Calu3 (cell line): ENCODE results near the gene SCTR. TPM values are rescaled to one million over a fixed set of nuclear protein-coding genes. Genes with fewer than 3 reads are reported as not detected.

Experiments used
- BruUV-seq: library from RNA; stranded (reverse); fragments of 400-500 nt; replicated peaks from 2 replicates; lab custom pipeline; 2021; lab: Mats Ljungman, UMichigan
- CTCF ChIA-PET: fragments of 300-600 bp; sonication (Branson Sonifier 250); formaldehyde crosslinking; loops from one replicate; lab custom pipeline; 2022; ENCODE audit warnings: antibody characterized with exemption; lab: Charles Lee
- DNase-seq: peaks from one replicate; pipeline ENCODE4 v3.0.0; 2022
- H3K27ac Mint-ChIP-seq: one replicate; pipeline ENCODE4 v1.8.0; 2022; ENCODE audit warnings: mixed read lengths; ENCODE audit not compliant: unreplicated experiment
- H3K27me3 Mint-ChIP-seq: one replicate; pipeline ENCODE4 v1.8.0; 2022; ENCODE audit warnings: mixed read lengths; ENCODE audit not compliant: unreplicated experiment
- H3K36me3 Mint-ChIP-seq: one replicate; pipeline ENCODE4 v1.8.0; 2022; ENCODE audit warnings: mild to moderate bottlenecking, moderate library complexity, mixed read lengths; ENCODE audit not compliant: insufficient read depth, unreplicated experiment
- H3K4me1 Mint-ChIP-seq: one replicate; pipeline ENCODE4 v1.8.0; 2022; ENCODE audit warnings: mild to moderate bottlenecking, low read depth, mixed read lengths; ENCODE audit not compliant: unreplicated experiment
- H3K4me3 Mint-ChIP-seq: one replicate; pipeline ENCODE4 v1.8.0; 2022; ENCODE audit warnings: mild to moderate bottlenecking, low read depth, moderate library complexity, mixed read lengths; ENCODE audit not compliant: unreplicated experiment
- H3K9me3 Mint-ChIP-seq: one replicate; pipeline ENCODE4 v1.8.0; 2022; ENCODE audit warnings: low read depth, mixed read lengths; ENCODE audit not compliant: unreplicated experiment
- intact Hi-C: fragments of 100-400 bp; cut with micrococcal nuclease; formaldehyde crosslinking; loops from one replicate; pipeline ENCODE4 v1.10.0; 2022; ENCODE audit not compliant: unreplicated experiment
- total RNA-seq: library from RNA; stranded (reverse); gene quantifications from 2 replicates; pipeline ENCODE4 v1.2.3, GENCODE V29; 2022
- TF ChIP-seq, protein P1 (sequence below): fragments of 200-600 bp; IDR thresholded peaks from one replicate; pipeline ENCODE4 v1.8.0; 2022; ENCODE audit warnings: antibody characterized with exemption; ENCODE audit not compliant: unreplicated experiment

The SCTR gene
- total RNA-seq, 1 experiment from 2014 or later = 0.85 TPM

GRCh38 chr2:119429225-119429981 is 94.9 kb downstream of the SCTR start:
- no TSS peak for BruUV-seq
- Mint-ChIP-seq H3K4me3 (no peak overlapping the region), H3K36me3 (peaks cover 4% of the 10 kb centered on the region), H3K27me3 (peaks cover 24% of the 10 kb centered on the region), H3K27ac (no peak overlapping the region), H3K9me3 (no peaks in the 10 kb centered on the region), H3K4me1 (peaks cover 60% of the 10 kb centered on the region)
- TF ChIP-seq, protein P1, sequence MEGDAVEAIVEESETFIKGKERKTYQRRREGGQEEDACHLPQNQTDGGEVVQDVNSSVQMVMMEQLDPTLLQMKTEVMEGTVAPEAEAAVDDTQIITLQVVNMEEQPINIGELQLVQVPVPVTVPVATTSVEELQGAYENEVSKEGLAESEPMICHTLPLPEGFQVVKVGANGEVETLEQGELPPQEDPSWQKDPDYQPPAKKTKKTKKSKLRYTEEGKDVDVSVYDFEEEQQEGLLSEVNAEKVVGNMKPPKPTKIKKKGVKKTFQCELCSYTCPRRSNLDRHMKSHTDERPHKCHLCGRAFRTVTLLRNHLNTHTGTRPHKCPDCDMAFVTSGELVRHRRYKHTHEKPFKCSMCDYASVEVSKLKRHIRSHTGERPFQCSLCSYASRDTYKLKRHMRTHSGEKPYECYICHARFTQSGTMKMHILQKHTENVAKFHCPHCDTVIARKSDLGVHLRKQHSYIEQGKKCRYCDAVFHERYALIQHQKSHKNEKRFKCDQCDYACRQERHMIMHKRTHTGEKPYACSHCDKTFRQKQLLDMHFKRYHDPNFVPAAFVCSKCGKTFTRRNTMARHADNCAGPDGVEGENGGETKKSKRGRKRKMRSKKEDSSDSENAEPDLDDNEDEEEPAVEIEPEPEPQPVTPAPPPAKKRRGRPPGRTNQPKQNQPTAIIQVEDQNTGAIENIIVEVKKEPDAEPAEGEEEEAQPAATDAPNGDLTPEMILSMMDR = no peak
- DNase-seq = no peak
- intact Hi-C loops = no loop called here
- CTCF ChIA-PET = no interaction called here

DNA sequence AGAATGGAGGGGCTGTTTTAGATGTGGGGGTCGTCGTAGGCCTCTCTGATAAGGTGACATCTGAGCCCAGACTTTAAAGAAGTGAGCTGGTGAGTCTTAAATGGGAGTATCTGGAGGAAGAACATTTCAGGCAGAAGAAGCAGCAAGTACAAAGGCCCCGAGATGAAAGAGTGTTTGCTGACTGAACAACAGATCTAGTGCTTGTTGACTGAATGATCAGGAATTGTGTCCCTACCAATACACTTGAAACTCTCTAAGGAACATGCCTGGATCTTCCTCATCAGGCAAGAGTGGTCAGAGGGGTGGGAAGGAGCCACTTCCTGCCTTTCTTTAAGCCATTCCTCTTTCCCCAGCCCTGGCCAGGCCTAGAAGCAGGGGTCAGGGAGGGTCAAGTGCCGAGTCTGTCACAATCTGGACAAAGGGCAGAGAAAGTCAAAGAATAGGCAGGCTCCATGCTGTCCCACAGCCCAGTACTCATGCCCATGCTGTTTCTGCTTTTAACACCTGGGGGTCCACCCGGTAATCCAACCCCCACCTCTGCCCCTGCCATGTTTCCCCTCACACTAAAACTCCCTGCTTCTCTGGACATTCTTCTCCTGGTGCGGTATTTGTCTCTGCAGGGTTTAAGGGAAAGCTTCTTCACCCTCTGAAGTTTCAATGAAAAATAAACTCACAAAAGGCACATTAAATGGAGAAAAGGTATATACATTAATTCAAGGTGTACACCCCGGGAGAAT is 95.6 kb downstream of the SCTR start:
- peaks cover 53% of the 10 kb centered on the region for H3K4me1 Mint-ChIP-seq
- H3K27me3 Mint-ChIP-seq = peaks cover 24% of the 10 kb centered on the region
- H3K4me3 Mint-ChIP-seq = no peak overlapping the region
- TF ChIP-seq, protein P1 = no peak
- CTCF ChIA-PET = no interaction called here
- no TSS peak for BruUV-seq
- H3K27ac Mint-ChIP-seq = no peak overlapping the region
- intact Hi-C loops = no loop called here
- H3K36me3 Mint-ChIP-seq = peaks cover 4% of the 10 kb centered on the region
- DNase-seq = no peak
- H3K9me3 Mint-ChIP-seq = no peaks in the 10 kb centered on the region

DNA sequence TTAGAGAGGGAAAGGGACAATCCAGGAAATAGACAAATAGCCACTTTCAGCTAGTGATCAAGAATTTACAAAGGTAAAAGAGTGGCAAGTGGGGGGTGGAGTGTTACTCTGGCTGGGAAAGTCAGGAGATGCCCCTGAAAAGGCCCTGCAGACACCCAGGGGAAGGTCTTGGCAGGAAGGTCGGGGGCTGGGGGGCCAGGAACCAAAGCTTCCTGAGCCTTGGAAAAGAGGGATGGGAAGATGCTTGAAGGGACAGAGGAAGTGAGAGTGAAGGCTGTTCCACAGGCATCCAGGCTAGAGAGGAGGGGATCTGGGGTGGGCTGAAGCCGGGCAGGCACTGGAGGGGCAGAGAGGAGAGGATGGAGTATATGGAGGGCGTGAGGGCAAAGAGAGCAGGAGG is 96.5 kb downstream of the SCTR start:
- Mint-ChIP-seq H3K4me1 (peaks cover 44% of the 10 kb centered on the region), H3K27ac (no peak overlapping the region), H3K9me3 (no peaks in the 10 kb centered on the region)

DNA sequence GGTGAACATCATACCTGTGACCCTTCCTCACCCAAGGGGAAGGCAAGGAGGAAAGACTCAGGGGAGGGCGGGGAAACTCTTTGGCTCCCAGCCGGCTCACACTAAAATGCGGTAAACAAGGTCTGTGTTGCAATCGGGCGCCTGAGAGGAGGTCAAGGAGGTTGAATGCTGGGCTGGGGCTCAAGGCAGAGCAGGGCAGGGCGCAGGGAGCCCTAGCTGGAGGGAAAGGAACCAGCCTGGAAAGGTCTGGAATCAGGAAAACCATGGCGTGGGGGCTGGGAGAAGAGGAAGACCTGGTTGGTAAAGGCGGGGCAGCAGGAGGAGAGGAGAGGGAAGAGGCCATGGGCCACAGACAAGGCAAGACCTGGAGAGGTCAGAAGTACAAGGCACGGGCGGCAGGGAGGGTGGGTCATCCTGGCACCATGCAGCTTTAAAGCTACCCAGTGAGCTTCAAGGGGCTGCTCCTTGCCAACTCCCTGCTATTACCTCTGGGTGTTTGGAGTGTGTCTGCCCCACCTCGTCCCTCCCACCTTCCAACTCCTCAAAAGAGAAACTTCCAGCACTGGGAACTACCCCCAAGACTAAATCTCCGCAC is 97.4 kb downstream of the SCTR start:
- peaks cover 44% of the 10 kb centered on the region for H3K4me1 Mint-ChIP-seq
- CTCF ChIA-PET = interaction anchor here (0.5 kb wide), 1 partner anchor 111 kb away, joined by 4 read pairs; no protein-coding TSS in a partner anchor
- H3K36me3 Mint-ChIP-seq = no peaks in the 10 kb centered on the region
- H3K9me3 Mint-ChIP-seq = peaks cover 2% of the 10 kb centered on the region
- H3K27ac Mint-ChIP-seq = peak overlapping the region; percentile 18
- TF ChIP-seq, protein P1 = no peak
- no TSS peak for BruUV-seq
- peaks cover 24% of the 10 kb centered on the region for H3K27me3 Mint-ChIP-seq
- intact Hi-C loops = no loop called here
- DNase-seq = peak; percentile 32
- peak overlapping the region; percentile 20 for H3K4me3 Mint-ChIP-seq

More for the DNA sequence above, 96.5 kb downstream of the SCTR start:
- Mint-ChIP-seq H3K27me3 (peaks cover 24% of the 10 kb centered on the region), H3K4me3 (no peak overlapping the region), H3K36me3 (peaks cover 1% of the 10 kb centered on the region)
- DNase-seq = no peak
- TF ChIP-seq, protein P1 = no peak
- intact Hi-C loops = no loop called here
- no TSS peak for BruUV-seq
- CTCF ChIA-PET = no interaction called here
